DMS114 treated with DMSO at 0.1 percent for 48 hours (cell line): Measurements from ENCODE around the gene UMPS.
A peak's percentile ranks its signal among the peaks of the same experiment; 100 is the strongest.

ENCODE experiments used
- DNase-seq: peaks from one replicate; lab custom pipeline; 2025; ENCODE audit not compliant: unreplicated experiment; lab: John Stamatoyannopoulos, UW

Gene UMPS

DNA sequence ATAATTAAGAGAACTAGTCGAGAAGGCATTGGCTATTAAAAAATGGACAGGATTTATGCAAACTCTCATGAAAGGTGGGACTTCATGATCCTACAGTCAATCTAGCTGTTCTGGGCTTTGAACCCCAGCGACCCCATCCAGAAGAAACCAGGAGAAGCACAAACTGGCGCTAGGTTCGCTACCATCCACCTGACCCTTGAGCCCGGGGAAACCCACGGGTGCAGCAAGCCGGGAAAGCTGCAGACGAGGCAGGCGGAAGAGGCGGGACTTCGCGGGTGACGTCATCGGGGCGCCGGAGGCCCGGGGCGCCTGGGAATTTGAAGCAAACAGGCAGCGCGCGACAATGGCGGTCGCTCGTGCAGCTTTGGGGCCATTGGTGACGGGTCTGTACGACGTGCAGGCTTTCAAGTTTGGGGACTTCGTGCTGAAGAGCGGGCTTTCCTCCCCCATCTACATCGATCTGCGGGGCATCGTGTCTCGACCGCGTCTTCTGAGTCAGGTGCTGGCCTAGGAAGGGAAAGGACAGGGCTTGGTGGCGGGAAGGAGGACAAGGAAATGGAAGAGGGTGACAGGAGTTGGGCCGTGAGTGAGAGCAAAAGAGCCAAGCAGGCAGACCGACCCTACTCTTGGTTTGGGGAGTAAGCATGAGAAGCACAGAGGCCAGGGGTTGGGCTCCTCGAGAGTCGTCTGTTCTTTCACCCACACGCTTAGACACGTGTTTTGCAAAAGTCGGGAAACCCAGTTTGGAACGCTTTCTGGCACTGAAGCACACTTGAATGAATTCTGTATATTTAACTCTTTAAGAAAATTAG is at the start of gene UMPS:
Gene UMPS, plus strand, starts transcription at position 324 of the 812 bp plus-strand sequence. Its CDS starts 20 bp downstream, at position 344.
- DNase-seq: peak; percentile 81

DNA sequence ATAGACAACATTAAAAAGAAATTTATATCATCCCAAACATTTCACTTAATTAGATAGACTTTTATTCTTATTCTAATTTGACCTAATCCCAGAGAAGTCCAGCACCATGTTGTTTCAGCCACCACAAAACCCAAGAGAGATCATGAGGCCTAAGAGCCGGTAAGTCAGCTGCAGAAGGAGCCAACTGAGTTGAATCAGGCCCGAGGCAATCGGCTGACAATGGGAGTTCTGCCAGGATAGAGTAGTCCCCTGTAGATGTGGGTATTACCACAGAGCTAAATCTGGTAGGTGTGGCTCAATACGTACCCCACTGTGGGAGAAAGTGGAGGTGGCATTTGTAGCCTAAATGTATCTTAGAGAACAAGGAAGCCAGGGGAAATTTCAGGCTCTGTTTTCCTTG is 49.7 kb upstream of the UMPS start:
- no peak for DNase-seq

DNA sequence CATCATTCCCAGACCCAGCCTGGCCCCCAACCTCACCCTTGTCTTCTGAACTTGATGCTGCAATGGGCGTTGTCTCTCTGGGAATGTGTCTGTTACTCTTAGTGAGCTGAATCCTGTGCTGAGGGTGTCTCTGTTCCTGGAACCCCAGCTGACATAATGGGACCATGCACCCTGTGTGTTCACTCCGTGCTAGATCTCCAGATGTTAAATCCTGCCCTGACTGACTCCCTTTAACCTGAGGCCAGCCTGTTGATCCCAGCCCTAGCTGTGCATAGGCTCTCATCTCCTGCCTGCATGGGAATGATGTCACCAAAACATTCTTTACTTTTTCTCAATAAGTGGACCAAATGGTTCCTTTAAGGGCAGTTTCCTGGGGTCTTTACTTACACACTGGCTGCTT is 48.0 kb upstream of the UMPS start:
- DNase-seq: no peak

DNA sequence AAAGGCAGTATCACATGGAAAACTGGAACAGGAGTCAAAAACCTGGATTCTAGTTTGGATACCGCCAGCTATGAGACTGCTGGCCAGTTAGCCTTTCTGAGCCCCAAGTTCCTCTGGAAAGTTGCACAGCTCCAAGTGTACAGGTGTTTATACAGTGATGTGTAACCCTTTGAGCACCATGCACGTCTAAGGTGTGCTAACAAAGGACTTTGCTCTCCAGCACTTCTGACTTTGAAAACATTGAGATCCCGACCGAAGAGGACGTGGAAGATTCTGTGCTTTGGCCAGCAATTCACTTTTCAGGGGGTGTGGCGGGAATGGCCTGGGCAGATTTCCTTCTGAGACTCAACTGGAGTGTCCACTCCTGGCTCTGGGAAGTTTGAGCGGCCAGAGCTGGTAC is 45.8 kb upstream of the UMPS start:
- no peak for DNase-seq

DNA sequence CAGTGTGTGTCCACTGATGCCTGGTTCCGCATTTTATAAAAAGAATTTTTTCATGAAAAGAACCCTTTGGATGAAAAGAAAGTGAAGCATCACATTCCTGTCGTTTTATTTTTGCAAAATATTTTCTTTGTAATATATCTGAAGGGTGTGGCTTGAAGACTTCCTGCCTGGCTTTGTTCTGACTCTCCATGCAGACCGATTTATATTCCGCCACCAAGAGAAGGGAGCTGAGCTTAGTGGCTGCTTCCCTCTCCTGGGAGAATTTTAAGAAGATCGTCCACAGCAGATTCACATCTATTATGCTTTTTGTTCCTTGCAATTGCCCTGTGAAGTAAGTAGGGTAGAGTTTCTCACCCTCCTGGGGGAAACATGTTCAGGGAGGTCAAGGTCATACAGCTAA is 45.2 kb upstream of the UMPS start:
- DNase-seq: no peak

DNA sequence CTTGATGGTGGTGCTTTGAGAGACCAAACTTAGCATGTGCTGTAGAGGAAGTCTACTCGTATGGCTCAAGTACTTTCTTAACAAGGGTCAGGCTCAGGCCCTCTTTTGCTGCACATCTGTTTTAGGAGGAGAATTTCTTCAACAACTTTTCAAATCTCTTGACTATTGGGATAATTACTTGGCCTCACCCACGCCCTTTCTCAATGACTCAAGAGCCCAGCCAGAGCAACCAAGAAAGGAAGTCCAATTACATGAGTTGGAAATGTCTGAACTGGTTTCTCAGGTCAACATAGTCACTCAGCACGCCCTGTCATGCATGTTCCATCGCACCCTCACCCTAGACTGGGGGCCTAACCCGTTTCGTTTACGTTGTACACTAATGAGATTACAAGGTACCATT is 44.8 kb upstream of the UMPS start:
- no peak for DNase-seq

DNA sequence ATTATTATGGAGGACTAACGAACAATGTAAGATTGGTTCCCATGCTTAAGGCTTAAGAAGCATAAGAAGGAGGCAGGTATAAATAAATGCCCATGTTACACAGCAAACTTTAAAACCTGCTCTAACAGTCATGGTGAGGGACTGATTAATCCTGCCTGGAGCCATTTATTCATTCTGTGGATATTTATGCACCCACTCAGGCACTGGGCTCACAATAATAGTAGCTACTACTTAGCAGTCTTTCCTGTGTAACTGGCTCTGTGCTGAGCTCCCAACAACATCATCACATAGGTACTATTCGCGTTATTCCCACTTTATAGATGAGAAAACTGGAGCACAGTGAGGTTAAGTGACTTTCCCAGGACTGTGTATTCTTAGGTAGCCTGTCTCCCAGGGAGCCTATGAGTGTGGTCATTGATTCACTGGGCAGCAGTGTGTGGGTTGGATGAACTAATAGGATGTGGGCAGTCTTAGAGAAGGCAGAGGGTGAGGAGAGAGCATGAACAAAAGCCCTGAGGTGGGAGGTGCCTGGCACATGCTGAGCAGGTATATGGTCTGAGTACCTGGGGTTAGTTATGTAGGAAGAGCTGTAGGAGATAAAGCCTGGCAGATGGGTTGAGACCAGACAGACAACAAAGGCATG is 44.1 kb upstream of the UMPS start:
- no peak for DNase-seq

DNA sequence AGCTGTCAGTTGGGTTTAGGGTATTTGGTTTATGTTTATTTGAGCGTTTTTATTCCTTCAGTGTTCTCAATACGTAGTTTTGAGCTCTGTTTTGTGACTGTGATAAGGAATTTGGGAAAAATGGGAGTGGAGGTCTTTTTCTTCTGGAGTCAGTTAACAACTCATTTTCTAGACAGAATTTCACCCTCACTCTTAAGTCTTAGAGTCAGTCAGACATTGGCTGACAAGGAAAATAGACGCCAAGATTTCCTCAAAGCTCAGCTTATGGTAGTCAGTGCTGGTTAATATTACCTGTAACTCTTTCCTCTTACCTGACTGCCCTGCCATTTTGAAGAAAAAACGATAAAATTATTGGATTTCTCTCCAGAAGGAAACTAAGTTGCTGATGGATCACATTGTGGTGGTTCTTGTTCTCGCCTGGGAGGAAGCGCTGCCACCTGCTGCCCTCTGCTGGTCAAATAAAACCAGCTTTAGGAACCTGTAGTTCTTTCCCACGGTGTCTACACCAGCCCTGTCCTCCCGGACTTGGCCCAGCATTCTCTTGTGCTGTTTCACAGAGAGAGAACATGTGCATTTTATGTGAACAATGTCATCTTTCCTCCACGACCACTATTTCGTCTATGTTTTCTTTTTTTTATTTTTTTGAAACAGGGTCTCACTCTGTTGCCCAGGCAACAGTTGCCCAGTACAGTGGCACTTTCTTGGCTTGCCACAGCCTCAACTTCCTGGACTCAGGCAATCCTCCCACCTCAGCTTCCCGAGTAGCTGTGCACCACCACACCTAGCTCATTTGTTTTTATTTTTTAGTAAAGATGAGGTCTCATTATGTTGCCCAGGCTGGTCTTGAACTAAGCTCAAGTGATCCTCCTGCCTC is 41.4 kb upstream of the UMPS start:
- DNase-seq: peak; percentile 63

DNA sequence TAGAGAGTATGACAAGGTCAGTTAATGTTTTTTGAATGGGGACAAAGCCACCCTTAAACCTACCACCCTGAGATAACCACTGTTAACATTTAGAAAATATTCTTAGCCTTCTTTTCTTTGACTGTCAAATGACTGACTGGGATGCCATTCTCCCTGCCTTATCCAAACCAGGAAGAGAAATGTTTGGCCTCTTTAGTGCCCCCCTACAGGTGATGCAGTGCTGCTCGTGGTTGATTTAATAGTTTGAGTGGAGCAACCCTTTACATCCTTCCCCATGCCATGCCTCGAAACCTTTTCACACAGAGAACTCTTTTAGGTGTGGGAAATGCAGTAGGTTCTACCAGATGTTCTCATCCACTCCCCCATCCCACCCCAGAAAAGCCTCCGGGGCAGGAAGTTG is 38.7 kb upstream of the UMPS start:
- DNase-seq: no peak

DNA sequence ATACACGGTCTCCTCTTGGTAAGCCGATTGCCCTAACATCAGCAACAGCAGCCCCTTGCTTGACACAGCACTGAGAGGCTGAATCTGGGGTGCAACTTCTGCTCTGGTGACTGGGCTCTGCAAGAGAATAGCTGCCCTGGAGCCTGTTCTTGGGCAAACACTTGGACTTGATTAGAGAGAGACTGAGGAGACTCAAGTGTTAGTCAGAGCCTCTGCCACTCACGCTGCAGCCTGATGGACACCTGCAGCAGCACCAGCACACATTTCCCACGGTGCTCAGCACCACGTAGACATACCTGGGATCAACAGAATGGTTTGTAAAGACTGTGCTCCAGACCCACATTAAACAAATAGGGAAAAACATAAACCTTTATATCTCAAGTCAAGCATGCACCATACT is 35.8 kb upstream of the UMPS start:
- no peak for DNase-seq

DNA sequence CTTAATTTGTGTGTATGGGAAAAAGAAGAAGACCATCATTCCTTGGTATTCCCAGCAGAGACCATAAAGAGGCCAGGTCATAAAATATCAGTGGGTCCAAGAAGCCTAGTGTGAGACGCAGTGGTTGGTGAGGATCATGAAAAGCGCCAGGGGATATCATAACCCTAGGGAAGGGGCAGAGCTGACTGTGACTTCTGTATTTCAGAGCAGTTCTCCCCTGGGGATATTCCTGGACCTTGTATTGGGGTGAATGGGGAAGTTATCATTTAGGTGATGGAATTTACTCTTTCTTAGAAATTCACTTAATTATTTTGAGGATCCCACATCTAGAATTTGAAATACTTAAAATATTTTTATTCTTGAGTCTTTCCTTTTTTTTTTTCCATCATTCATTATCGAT is 34.9 kb upstream of the UMPS start:
- DNase-seq: no peak

DNA sequence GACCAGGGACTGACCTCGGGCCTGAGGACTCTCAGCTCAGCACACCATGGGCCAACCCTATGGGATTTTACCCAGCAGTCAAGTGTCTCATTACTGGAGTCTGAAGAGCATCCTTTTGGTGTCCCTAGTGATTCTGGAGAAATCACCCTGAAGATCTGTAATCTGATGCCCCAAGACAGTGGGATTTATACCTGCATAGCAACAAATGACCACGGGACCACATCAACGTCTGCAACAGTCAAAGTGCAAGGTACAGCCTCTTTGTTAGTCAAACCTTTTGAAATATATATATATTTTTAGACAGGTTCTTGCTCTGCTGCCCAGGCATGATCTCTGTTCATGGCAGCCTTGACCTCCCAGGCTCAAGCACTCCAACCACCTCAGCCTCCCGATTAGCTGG is 34.2 kb upstream of the UMPS start:
- DNase-seq: no peak

DNA sequence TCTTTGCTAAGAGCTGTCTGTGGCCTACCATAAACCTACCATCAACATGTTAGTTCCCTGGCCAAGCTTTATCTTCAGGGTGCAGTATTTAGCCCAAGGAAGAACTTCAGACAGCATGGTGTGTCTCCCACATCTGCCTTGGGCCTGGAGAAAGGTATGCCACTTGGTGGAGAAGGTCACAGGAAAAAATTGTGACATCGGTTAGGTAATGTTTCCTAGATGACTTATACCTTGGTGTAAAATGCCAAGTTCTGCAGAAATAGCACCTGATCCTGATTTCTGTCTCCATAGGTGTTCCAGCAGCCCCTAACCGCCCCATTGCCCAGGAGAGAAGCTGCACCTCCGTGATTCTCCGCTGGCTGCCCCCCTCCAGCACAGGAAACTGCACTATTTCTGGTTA is 33.0 kb upstream of the UMPS start:
- no peak for DNase-seq

DNA sequence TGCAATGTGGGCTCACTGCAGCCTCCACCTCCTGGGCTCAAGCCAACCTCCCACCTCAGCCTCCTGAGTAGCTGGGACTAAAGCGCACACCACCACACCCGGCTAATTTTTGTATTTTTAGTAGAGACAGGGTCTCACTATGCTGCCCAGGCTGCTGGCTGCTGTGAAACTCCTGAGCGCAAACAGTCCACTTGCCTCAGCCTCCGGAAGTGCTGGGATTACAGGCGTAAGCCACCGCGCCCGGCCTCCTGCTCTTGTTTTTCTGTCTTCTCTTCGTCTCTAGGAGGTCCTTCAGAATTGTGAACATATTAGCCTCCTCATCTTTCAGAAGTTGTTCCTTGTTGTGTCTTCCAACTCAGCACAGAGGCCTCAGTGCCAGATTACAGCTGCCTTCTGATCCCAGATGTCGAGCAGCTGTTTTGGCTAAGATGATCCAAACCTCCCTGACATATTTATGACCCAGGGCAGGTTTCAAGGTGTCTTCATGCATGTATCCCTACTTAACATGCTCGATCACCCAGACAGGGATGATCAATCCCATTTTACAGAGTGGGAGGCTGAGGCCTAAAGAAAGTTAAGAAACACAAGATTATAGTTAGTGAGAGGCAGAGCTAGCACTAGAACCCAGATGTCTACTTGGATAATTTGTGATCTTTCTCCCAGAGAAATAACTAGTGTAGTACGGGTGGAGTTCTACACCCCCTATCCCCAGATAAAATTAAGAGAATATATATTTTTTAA is 32.1 kb upstream of the UMPS start:
- no peak for DNase-seq

DNA sequence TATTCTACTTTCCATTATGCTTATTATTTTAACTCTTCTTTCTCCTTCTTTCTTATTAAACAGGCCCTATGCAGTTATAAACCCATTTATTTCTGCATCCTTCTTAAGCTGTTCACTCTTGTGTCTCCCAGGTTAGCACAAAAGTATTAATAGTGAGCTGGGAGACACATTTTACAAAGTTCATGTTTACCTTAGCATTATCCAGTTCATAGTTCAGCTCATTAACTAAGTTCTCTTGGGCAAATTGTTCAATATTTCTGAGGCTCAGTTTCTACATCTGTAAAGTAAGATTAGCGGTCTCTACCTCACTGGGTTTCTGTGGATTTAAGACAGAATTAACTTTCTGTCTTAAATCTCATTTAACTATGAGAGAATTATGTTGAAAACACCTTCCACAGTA is 31.2 kb upstream of the UMPS start:
- no peak for DNase-seq

DNA sequence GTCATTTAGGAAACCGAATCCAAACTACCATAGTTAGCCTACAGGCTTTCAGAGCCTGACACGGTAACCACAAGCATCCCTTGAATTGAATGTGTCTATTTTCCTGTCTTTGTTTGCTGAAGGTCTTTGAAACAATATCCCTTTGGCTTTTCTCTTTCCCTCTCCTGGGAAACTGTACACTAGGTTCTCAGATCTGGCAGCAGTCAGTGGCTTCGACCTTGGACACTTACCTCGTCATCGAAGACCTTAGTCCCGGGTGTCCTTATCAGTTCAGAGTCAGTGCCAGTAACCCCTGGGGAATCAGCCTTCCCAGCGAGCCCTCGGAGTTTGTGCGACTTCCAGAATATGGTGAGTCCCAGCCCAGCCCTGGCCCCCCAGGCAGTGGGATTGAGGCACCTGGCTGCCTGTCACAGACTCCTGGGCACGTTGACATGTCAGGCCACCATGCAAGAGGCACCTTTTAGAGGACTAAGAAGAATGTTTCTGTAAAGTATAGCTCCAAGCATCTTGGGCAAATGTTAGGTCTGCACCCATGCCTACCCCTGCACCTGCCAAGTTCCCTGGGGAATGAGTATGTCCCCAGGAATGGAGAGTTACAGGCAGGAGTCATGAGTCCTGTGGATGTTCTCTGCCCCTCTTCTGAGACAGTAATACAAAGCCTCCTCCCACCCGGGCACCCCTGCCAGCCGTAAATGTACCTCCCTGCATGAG is 30.4 kb upstream of the UMPS start:
- DNase-seq: no peak

DNA sequence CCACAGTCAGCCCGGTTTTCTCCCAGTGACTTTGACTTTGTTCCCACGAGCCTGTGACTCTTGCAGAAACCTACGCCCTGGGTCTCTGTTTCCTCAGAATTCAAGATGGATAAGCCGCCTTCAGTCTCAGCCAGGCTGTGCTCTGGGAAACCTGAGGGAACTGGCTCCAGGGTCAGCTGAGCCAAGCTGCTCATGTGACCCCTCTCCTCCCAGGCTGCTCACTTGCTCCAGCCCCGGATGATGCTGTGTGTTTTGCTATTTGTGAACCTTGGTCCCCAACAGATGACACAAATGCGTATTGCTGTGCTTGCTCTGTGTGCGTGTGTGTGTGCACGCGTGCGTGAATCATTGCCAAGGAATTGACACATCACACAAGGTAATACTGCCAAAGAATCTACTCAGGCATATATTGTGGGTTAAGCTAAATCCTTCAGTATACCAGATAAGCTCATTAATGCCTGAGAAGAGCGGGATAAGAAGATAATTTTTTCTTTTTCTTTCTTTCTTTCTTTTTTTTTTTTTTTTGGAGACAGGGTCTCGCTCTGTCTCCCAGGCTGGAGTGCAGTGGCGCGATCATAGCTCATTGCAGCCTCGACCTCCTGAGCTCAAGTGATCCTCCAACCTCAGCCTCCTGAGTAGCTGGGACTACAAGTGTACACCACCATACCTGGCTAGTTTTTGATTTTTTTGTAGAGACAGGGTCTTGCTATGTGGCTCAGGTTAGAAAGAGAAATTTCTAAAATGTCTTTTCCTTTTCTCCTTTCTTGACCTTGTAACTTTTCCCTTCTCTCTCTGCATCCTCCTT is 29.2 kb upstream of the UMPS start:
- no peak for DNase-seq

DNA sequence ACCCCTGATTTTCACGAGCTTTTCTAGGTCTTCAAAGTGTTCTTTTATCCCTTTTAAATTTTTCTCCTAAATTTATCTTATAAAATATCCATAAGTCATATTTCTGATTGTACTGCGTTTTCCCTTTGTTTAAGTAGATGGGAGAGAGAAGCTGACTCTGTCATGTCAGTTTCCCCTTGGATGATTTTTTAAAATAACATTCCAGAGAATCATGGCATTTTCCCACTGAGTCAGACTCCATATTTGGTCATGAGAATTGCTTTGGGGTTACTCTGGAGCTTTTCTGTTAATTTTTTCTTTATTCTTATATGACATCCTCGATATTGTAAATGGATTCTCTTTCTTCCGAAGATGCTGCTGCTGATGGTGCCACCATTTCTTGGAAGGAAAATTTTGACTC is 28.6 kb upstream of the UMPS start:
- DNase-seq: no peak

DNA sequence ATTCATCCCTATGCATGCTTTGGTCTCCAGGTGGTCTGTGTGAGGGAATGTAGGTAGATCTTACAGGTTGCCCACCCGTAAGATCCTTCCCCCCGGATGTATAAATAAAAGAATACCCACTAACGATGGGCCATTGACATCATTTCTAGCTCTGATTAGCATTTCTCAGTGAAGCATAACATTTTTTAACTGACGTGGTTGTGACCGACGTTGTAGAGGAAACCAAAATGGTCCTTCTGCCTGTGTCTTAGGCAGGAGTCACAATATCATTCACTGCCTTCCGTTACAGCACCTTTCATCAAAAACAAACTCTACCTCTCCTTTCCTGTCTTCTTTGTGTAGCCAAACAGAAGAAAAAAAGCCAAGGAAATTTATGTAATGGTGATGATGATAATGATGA is 27.3 kb upstream of the UMPS start:
- DNase-seq: no peak

DNA sequence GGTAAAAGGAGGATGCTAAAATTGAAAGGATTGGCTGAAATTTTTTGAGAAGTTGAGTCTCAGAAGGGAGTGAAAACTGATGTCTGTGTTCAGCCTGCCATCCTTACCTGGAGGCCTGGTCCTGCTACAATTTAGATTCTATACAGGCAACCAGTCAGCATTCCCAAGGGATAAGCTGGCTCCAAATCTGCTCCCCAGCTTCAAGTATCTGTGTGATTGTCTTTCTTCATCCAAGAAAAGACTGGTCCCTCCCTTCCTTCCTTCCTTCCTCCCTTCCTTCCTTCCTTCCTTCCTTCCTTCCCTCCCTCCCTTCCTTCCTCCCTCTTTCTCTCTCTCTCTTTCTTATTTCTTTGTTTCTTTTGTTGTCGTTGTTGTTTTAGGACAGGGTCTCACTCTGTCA is 24.7 kb upstream of the UMPS start:
- DNase-seq: no peak
